Measurements from ENCODE around the gene SRD5A1. TPM values are rescaled to one million over a fixed set of nuclear protein-coding genes. Genes with fewer than 3 reads are reported as not detected.

Gene SRD5A1
- polyA plus RNA-seq (2012; ENCODE audit: low read depth, missing spikeins), result 8.2 TPM

- peak; percentile 96 for DNase-seq (ENCODE audit: insufficient read length, low spot score)
- TF ChIP-seq POLR2AphosphoS5 (IDR thresholded peaks at IDR 0.05; ENCODE audit: low read depth, low read length) (peak; percentile 80), TAF1 (IDR thresholded peaks at IDR 0.05; ENCODE audit: low read depth, low read length) (peak; percentile 45; the same call in 1 of the 2 replicates), PAX5 (IDR thresholded peaks at IDR 0.05; ENCODE audit: insufficient read depth, low read length, severe bottlenecking) (no peak), SPI1 (IDR thresholded peaks at IDR 0.05; ENCODE audit: low read depth, low read length) (no peak), POLR2A (IDR thresholded peaks at IDR 0.05; ENCODE audit: low read depth, low read length) (peak; percentile 81), POU2F2 (IDR thresholded peaks at IDR 0.05; ENCODE audit: low read depth, low read length) (no peak; the same call in 1 of the 2 replicates)
- peak; percentile 54 for FAIRE-seq
Measured at GRCh38 chr5:6632888-6633468, at the start of gene SRD5A1, which contains the start of gene NSUN2. Gene SRD5A1, plus strand, starts transcription at chr5:6633440. Its CDS starts 137 bp downstream, at chr5:6633577. Gene NSUN2, minus strand, starts transcription at chr5:6633044. Its CDS starts 65 bp downstream, at chr5:6632979.

DNA sequence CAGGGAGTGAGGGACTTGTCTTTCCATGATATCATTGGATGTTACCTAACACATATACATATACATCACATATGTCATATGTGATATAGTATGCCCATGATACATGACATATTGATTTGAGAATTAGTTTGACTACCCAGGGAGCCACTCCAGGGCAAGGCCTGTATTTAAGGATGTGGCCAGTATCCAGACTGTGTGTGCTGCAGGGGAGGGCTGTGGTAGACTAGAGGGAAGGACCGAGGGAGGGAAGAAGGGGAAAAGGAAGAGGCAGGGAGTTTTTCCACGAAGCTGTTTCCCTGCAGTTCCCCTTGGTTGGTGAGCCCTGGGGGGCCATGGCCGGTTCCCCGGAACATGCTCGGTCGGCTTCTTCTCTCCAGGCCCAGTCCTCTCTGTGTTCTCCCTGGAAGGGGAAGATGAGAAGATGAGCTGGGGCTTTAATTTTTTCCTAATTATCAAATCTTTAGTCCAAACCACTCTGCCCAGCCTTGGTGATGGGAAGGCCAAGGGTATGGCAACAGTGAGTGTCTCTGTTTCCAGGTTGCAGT lies 49.1 kb upstream of the SRD5A1 start:
- no peak for DNase-seq (ENCODE audit: insufficient read length, low spot score)
- TF ChIP-seq SPI1 (IDR thresholded peaks at IDR 0.05; ENCODE audit: low read depth, low read length) (no peak), POU2F2 (IDR thresholded peaks at IDR 0.05; ENCODE audit: low read depth, low read length) (no peak)
- no peak for FAIRE-seq

DNA sequence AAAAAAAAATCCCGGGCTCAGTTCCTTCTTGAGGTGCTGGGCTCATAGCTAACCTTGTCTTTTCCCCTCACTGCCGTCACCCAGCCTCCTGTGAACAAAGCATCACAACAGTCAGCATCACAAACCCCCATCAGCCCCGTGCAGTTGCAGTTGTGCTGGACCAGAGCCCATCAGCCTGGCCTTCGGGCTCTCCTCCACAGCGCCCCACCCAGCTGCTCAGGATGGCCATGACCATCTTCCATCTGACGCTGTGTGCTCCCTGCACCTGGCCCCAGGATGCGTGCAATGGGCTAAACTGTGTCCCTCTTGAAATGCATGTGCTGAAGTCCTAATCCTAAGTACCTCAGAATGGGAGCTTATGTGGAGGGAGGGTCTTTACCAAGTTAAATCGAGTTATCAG lies 48.5 kb upstream of the SRD5A1 start:
- FAIRE-seq, result no peak

GRCh38 chr5:6585168-6585567 lies 48.1 kb upstream of the SRD5A1 start:
- no peak for FAIRE-seq
- TF ChIP-seq PAX5 (IDR thresholded peaks at IDR 0.05; ENCODE audit: insufficient read depth, low read length, severe bottlenecking) (no peak), POU2F2 (IDR thresholded peaks at IDR 0.05; ENCODE audit: low read depth, low read length) (no peak), TAF1 (IDR thresholded peaks at IDR 0.05; ENCODE audit: low read depth, low read length) (no peak), POLR2AphosphoS5 (IDR thresholded peaks at IDR 0.05; ENCODE audit: low read depth, low read length) (no peak), SPI1 (IDR thresholded peaks at IDR 0.05; ENCODE audit: low read depth, low read length) (no peak), POLR2A (IDR thresholded peaks at IDR 0.05; ENCODE audit: low read depth, low read length) (no peak)
- DNase-seq (ENCODE audit: insufficient read length, low spot score), result no peak

More for the DNA sequence above, 48.5 kb upstream of the SRD5A1 start:
- DNase-seq (ENCODE audit: insufficient read length, low spot score), result no peak
- TF ChIP-seq POLR2A (IDR thresholded peaks at IDR 0.05; ENCODE audit: low read depth, low read length), result no peak
- no peak for TF ChIP-seq POU2F2 (IDR thresholded peaks at IDR 0.05; ENCODE audit: low read depth, low read length)
- no peak for TF ChIP-seq PAX5 (IDR thresholded peaks at IDR 0.05; ENCODE audit: insufficient read depth, low read length, severe bottlenecking)
- no peak for TF ChIP-seq TAF1 (IDR thresholded peaks at IDR 0.05; ENCODE audit: low read depth, low read length)
- TF ChIP-seq POLR2AphosphoS5 (IDR thresholded peaks at IDR 0.05; ENCODE audit: low read depth, low read length), result no peak
- no peak for TF ChIP-seq SPI1 (IDR thresholded peaks at IDR 0.05; ENCODE audit: low read depth, low read length)

GRCh38 chr5:6585939-6586646 lies 47.1 kb upstream of the SRD5A1 start:
- no peak for TF ChIP-seq TAF1 (IDR thresholded peaks at IDR 0.05; ENCODE audit: low read depth, low read length)
- TF ChIP-seq POLR2AphosphoS5 (IDR thresholded peaks at IDR 0.05; ENCODE audit: low read depth, low read length), result no peak
- no peak for TF ChIP-seq SPI1 (IDR thresholded peaks at IDR 0.05; ENCODE audit: low read depth, low read length)
- no peak for TF ChIP-seq PAX5 (IDR thresholded peaks at IDR 0.05; ENCODE audit: insufficient read depth, low read length, severe bottlenecking)
- no peak for TF ChIP-seq POLR2A (IDR thresholded peaks at IDR 0.05; ENCODE audit: low read depth, low read length)
- TF ChIP-seq POU2F2 (IDR thresholded peaks at IDR 0.05; ENCODE audit: low read depth, low read length), result no peak
- no peak for FAIRE-seq
- DNase-seq (ENCODE audit: insufficient read length, low spot score), result no peak

DNA sequence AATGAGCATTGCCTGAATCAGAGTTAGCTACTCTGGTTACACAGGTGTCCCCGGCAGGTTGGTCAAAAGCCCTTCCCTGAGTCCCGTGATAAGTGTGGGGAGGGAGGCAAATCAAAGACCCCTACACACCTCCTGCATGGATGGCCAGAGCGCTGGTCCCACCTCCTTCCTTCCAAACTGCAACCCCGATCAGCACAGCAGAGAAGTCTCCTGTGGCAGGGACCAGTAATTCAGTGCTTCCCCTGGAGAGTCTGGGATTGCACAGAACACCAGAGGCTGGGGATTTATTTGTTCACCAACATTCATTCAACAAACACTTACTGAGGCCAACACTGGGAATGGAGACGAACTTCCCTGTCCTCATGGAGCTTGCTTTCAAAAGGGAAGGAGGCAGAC lies 46.6 kb upstream of the SRD5A1 start:
- FAIRE-seq (no peak), DNase-seq (ENCODE audit: insufficient read length, low spot score) (no peak)
- no peak for TF ChIP-seq POU2F2 (IDR thresholded peaks at IDR 0.05; ENCODE audit: low read depth, low read length)
- TF ChIP-seq POLR2A (IDR thresholded peaks at IDR 0.05; ENCODE audit: low read depth, low read length), result no peak
- TF ChIP-seq SPI1 (IDR thresholded peaks at IDR 0.05; ENCODE audit: low read depth, low read length), result no peak
- no peak for TF ChIP-seq PAX5 (IDR thresholded peaks at IDR 0.05; ENCODE audit: insufficient read depth, low read length, severe bottlenecking)
- no peak for TF ChIP-seq POLR2AphosphoS5 (IDR thresholded peaks at IDR 0.05; ENCODE audit: low read depth, low read length)
- no peak for TF ChIP-seq TAF1 (IDR thresholded peaks at IDR 0.05; ENCODE audit: low read depth, low read length)

DNA sequence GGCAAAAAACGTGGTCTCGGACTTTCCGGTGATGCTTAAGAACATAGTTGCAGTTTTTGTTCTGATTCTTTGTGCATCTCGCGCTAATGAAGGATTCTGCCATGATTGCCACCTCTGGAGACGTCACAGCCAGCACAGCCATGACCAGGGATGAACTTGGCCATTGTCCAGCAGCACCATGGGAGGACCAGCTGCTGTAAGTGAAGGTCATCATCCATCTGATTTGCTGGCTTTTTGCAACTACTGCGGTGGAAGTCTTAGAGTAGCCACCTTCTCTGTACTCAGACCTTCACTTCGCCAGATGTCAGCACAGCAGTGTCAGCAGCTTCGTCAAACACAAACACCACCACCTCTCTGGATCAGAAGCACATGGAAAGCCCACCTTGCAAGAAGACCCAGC lies 46.1 kb upstream of the SRD5A1 start:
- FAIRE-seq (no peak), DNase-seq (ENCODE audit: insufficient read length, low spot score) (no peak)
- TF ChIP-seq POLR2A (IDR thresholded peaks at IDR 0.05; ENCODE audit: low read depth, low read length) (no peak), PAX5 (IDR thresholded peaks at IDR 0.05; ENCODE audit: insufficient read depth, low read length, severe bottlenecking) (no peak), TAF1 (IDR thresholded peaks at IDR 0.05; ENCODE audit: low read depth, low read length) (no peak), POU2F2 (IDR thresholded peaks at IDR 0.05; ENCODE audit: low read depth, low read length) (no peak), POLR2AphosphoS5 (IDR thresholded peaks at IDR 0.05; ENCODE audit: low read depth, low read length) (no peak), SPI1 (IDR thresholded peaks at IDR 0.05; ENCODE audit: low read depth, low read length) (no peak)

DNA sequence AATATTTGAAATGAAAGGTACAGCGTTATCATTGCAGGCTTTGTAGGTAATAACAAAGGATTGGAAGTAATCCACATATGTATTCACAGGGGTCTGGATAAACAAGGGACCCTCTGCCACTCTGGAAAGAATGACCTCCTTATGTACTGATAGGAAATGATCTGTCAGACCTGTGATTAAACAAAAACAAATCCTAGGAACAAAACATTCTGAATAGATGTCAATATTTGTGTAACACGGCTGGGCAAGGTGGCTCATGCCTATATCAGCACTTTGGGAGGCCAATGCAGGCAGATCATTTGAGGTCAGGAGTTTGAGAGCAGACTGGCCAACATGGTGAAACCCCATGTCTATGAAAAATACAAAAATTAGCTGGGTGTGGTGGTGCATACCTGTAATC lies 42.7 kb upstream of the SRD5A1 start:
- DNase-seq (ENCODE audit: insufficient read length, low spot score), result no peak
- no peak for FAIRE-seq
- TF ChIP-seq POLR2AphosphoS5 (IDR thresholded peaks at IDR 0.05; ENCODE audit: low read depth, low read length) (no peak), PAX5 (IDR thresholded peaks at IDR 0.05; ENCODE audit: insufficient read depth, low read length, severe bottlenecking) (no peak), TAF1 (IDR thresholded peaks at IDR 0.05; ENCODE audit: low read depth, low read length) (no peak), POU2F2 (IDR thresholded peaks at IDR 0.05; ENCODE audit: low read depth, low read length) (no peak), SPI1 (IDR thresholded peaks at IDR 0.05; ENCODE audit: low read depth, low read length) (no peak), POLR2A (IDR thresholded peaks at IDR 0.05; ENCODE audit: low read depth, low read length) (no peak)

DNA sequence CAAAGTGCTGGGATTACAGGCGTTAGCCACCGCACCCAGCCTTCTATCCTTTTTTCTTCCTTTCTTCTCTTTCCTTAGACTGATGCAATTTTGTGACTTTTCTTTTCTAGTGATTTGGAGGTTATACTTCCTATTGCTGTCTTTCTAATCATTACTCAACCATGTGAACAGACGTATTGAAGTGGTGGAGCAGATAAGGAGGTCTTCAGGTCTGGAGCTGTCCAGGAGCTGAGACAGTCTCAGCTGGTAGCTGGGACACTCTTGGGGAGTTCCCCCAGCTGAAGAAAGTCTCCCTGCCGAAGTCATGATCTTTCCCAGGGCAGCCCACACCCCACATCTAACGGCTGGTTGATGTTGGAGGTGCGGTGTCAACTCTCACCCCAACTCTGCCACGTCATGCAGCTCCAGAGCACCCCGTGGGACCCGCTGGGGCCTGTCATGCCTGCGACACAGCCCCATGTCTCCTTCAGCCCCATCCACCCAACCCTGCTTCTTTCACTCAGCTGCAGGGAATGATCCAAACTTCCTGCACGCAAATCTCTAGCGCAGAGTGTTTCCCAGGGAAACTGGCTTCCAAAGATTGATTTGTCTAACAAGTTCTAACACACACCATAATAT lies 41.5 kb upstream of the SRD5A1 start:
- DNase-seq (ENCODE audit: insufficient read length, low spot score) (no peak), FAIRE-seq (no peak)
- TF ChIP-seq TAF1 (IDR thresholded peaks at IDR 0.05; ENCODE audit: low read depth, low read length), result no peak
- TF ChIP-seq PAX5 (IDR thresholded peaks at IDR 0.05; ENCODE audit: insufficient read depth, low read length, severe bottlenecking), result no peak
- TF ChIP-seq POU2F2 (IDR thresholded peaks at IDR 0.05; ENCODE audit: low read depth, low read length), result no peak
- TF ChIP-seq POLR2A (IDR thresholded peaks at IDR 0.05; ENCODE audit: low read depth, low read length), result no peak
- no peak for TF ChIP-seq POLR2AphosphoS5 (IDR thresholded peaks at IDR 0.05; ENCODE audit: low read depth, low read length)
- no peak for TF ChIP-seq SPI1 (IDR thresholded peaks at IDR 0.05; ENCODE audit: low read depth, low read length)

Data from GM12891 (cell line).